Measurements from ENCODE around the gene MMP13.

DNA sequence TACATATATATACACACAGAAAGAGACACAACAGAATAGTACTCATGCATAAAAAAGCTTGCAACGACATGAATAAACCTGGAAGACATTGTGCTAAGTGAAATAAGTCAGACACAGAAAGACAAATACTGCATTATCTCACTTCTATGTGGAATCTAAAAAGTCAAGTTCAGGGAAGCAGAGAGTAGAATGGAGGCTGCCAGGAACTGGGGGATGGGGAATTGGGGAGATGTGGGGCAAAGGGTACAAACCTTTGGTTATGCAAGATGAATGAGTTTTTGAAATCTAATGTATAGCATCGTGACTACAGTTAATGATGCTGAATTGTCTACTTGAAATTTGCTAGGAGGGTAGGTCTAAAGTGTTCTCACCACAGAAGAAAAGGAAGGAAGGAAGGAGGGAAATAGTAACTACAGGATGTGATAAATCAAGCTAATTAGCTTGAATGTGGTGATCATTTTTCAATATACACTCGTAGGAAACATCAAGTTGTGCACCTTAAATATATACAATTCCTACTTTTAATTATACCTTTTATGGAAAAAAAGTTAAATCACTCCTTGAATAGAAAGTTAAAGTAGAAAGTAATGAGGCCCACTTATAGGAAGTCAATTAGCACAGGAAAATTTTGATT lies 33.8 kb downstream of the MMP13 start:
- TF ChIP-seq EZH2phosphoT487 (IDR thresholded peaks at IDR 0.05; ENCODE audit: insufficient read depth, low read depth) = no peak
- TF ChIP-seq EZH2 (IDR thresholded peaks at IDR 0.05; ENCODE audit: insufficient read depth, poor library complexity, severe bottlenecking) = no peak

Data from GM23248 (cell line).